NT2/D1 (cell line): ENCODE measurements around the gene FCER1G.

Source experiments
- DNase-seq: peaks from one replicate; pipeline ENCODE4 v3.0.0-alpha.2; 2011; ENCODE audit warnings: low read depth, low spot score
- H3K27me3 ChIP-seq: 2 replicates; pipeline ENCODE4 v1.6.0; 2011; ENCODE audit warnings: mild to moderate bottlenecking; ENCODE audit not compliant: insufficient read length, insufficient read depth
- H3K36me3 ChIP-seq: 2 replicates; pipeline ENCODE4 v1.6.1; 2011; ENCODE audit warnings: mild to moderate bottlenecking, low read length, mixed read lengths; ENCODE audit not compliant: insufficient read depth, insufficient read length
- H3K4me1 ChIP-seq: 2 replicates; pipeline ENCODE4 v1.5.1; 2011; ENCODE audit not compliant: insufficient read depth, insufficient read length
- H3K4me3 ChIP-seq: 2 replicates; pipeline ENCODE4 v1.5.1; 2011; ENCODE audit warnings: low read depth; ENCODE audit not compliant: insufficient read length
- H3K9ac ChIP-seq: 2 replicates; pipeline ENCODE4 v1.6.0; 2011; ENCODE audit warnings: low read depth; ENCODE audit not compliant: insufficient read length
- H3K9me3 ChIP-seq: 2 replicates; pipeline ENCODE4 v1.5.1; 2011; ENCODE audit warnings: mild to moderate bottlenecking, low read length; ENCODE audit not compliant: insufficient read depth
- SUZ12 ChIP-seq: IDR thresholded peaks from 2 replicates; pipeline ENCODE4 v1.6.1; 2011; ENCODE audit not compliant: insufficient read length, insufficient read depth; ENCODE audit errors: extremely low read depth
- YY1 ChIP-seq: IDR thresholded peaks from 2 replicates; pipeline ENCODE4 v1.6.1; 2011; ENCODE audit not compliant: insufficient read length, insufficient read depth
- ZNF274 ChIP-seq: IDR thresholded peaks from 2 replicates; pipeline ENCODE4 v1.6.1; 2011; ENCODE audit warnings: mild to moderate bottlenecking, low read depth, low read length

FCER1G gene

DNA sequence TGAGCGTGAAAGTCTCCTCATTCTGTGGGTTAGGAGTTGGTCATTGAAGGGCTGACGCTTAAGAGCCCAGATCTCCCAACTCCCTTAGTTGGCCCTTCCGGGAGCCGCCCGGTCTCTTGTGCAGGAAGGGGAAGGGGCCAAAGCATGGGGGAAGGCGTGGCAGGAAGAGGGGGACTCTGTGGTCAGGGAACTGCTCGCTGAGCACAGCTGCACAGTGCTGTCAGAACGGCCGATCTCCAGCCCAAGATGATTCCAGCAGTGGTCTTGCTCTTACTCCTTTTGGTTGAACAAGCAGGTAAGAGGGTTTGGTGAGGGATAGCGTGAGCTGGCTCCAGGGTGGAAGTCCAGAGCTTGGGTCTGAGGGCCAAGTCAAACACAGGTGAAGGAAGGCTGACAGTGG is at the start of gene FCER1G:
Gene FCER1G, plus strand, starts transcription at position 220 of the 400 bp plus-strand sequence. Its CDS starts 27 bp downstream, at position 247.
- Histone ChIP-seq H3K27me3 (no peaks in the 10 kb centered on the region), H3K9me3 (no peaks in the 10 kb centered on the region), H3K36me3 (peaks cover 56% of the 10 kb centered on the region), H3K4me3 (no peak within 1 kb of the TSS), H3K9ac (no peak within 1 kb of the TSS), H3K4me1 (peaks cover 14% of the 10 kb centered on the region)
- TF ChIP-seq YY1, result no peak
- no peak for TF ChIP-seq ZNF274
- TF ChIP-seq SUZ12, result no peak
- no peak for DNase-seq

DNA sequence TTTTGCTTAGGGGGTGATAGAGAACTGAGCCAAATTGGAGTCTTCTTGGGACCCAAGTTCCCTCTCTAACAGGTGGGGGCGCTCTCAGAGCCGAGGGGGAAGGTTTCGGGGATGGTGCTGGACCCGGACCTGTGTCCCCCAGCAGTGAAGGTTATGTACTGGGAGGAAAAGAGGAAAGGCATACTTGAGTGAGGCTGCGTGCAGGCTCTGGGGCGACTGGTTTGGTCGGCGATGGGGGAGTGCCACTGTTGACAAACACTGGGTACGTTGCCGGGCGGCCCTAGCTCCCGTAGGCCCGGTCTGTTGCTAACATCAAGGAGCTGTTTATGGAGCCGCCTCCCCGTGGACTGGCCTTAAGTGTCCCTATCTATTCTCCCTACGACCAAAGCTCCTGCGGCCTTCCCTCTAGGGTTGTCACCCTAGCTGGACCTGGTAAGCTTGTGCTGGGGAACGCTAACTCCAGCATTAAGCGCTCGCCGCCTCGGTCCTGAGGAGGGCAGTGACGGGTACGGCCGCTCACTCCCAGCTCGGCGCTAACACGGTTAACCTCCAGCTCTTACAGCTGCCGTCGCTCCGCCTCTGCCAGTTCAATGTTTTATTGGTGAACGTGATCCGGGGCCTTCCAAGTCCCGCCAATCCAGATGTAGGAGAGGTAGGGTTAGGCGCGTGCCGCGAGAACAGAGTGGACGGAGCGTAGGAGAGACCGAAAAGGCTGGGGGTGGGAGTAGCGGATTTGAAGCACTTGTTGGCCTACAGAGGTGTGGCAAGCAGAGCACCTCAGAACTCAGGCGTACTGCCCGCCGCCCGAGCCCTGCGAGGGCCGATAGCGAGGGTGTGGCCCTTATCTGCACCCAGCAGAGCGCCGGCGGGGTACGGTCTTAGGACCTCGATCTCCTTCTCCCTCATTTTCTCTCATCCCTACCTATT is 49.1 kb upstream of the FCER1G start, which contains the start of gene PPOX:
Gene PPOX, plus strand, starts transcription at position 685 of the 927 bp plus-strand sequence. CDS start 422 bp downstream, outside the sequence.
- peak within 1 kb of the TSS; percentile 97 for H3K4me3 ChIP-seq
- H3K36me3 ChIP-seq, result peaks cover 73% of the 10 kb centered on the region
- H3K4me1 ChIP-seq, result peaks cover 5% of the 10 kb centered on the region
- H3K27me3 ChIP-seq, result no peaks in the 10 kb centered on the region
- peak within 1 kb of the TSS; percentile 86 for H3K9ac ChIP-seq
- peak; percentile 99 for DNase-seq
- H3K9me3 ChIP-seq, result no peaks in the 10 kb centered on the region
- TF ChIP-seq SUZ12, result no peak
- no peak for TF ChIP-seq ZNF274
- no peak for TF ChIP-seq YY1

DNA sequence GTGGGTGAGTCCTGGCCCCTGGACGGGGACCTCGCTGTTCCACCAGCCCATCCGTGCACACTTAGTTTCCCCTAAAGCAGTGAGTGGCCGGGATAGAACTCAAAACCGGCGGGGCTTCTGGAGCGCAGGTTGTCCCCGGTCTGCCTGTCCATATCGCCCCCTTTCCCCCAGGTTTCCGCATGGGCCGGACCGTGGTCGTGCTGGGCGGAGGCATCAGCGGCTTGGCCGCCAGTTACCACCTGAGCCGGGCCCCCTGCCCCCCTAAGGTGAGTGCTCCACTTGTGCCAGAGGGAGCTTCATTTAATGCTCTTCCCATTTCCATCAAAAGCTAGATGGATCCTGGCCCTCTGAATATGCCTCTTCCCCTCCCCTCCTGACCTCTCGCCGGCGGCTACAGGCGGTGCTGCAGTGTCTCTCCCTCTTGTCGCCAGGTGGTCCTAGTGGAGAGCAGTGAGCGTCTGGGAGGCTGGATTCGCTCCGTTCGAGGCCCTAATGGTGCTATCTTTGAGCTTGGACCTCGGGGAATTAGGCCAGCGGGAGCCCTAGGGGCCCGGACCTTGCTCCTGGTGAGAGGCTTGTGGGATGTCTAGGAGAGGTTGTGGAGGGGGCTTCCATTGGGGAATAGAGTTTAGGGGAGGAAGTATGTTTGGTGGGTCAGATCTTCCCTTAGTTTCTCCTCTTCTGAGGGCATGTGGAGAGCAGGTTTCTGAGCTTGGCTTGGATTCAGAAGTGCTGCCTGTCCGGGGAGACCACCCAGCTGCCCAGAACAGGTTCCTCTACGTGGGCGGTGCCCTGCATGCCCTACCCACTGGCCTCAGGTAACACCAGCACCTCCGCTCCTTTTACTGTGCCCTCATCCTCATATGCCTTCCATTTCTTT is 48.2 kb upstream of the FCER1G start:
- H3K4me3 ChIP-seq, result peak overlapping the region; percentile 97
- peaks cover 73% of the 10 kb centered on the region for H3K36me3 ChIP-seq
- DNase-seq, result no peak
- TF ChIP-seq YY1 (no peak), ZNF274 (no peak), SUZ12 (no peak)
- no peaks in the 10 kb centered on the region for H3K27me3 ChIP-seq
- peaks cover 5% of the 10 kb centered on the region for H3K4me1 ChIP-seq
- no peaks in the 10 kb centered on the region for H3K9me3 ChIP-seq
- H3K9ac ChIP-seq, result peak overlapping the region; percentile 86

DNA sequence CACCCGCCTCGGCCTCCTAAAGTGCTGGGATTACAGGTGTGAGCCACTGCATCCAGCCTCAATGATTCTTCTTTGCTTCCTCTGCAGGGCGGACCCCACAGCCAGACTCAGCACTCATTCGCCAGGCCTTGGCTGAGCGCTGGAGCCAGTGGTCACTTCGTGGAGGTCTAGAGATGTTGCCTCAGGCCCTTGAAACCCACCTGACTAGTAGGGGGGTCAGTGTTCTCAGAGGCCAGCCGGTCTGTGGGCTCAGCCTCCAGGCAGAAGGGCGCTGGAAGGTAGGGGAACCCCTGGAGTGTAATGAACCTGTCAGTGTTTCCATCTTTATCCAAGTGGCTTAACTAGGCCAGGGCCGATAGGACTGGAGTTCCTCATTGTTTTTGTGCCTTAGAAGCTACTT is 46.2 kb upstream of the FCER1G start:
- Histone ChIP-seq H3K4me1 (peaks cover 5% of the 10 kb centered on the region), H3K27me3 (no peaks in the 10 kb centered on the region), H3K9ac (no peak overlapping the region), H3K9me3 (no peaks in the 10 kb centered on the region), H3K36me3 (peaks cover 73% of the 10 kb centered on the region), H3K4me3 (no peak overlapping the region)
- DNase-seq, result no peak
- TF ChIP-seq YY1 (no peak), SUZ12 (no peak)

DNA sequence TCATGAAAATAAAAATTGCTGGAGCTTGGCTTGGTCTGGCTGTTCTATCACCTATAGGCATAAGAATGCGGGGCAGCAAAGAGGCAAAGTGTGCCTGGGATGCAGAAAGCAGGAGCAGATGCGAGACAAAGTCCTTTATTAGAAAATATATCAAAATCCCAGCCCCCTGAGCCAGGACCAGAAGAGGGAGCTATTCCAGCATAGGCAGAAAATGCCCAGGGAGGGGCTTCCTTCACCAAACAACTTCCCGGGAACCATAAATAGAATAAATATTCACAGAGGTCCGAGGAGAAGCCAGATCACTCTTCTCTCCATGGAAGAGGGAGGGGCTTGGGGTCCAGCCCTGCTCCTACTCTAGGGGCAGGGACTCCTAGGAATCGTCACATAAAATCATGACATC is 43.9 kb upstream of the FCER1G start:
- TF ChIP-seq ZNF274 (no peak), YY1 (no peak), SUZ12 (no peak)
- Histone ChIP-seq H3K4me1 (peaks cover 4% of the 10 kb centered on the region), H3K4me3 (no peak overlapping the region), H3K9me3 (no peaks in the 10 kb centered on the region), H3K9ac (no peak overlapping the region), H3K27me3 (no peaks in the 10 kb centered on the region), H3K36me3 (peaks cover 79% of the 10 kb centered on the region)
- no peak for DNase-seq

DNA sequence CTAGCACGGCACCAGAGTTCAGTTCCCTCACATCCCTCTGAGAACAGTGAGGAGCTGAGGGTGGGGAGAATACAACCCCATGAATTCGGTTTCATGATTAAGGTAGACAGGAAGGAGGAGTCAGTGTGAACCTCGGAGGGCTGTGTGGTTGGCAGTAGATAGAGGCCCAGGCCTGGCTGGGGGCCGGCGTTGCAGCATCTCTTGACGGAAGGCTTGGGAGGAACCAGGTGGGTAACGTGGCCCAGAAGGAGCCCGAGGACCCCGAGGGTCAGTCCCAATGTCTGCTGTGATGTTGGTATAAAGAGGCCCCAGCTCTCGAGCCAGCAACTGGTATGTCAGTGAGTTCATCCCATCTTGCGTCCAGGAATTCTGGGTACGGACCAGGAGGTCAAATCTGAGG is 43.4 kb upstream of the FCER1G start:
- Histone ChIP-seq H3K9ac (no peak overlapping the region), H3K27me3 (no peaks in the 10 kb centered on the region), H3K4me1 (peaks cover 8% of the 10 kb centered on the region), H3K9me3 (no peaks in the 10 kb centered on the region), H3K36me3 (peaks cover 82% of the 10 kb centered on the region), H3K4me3 (no peak overlapping the region)
- no peak for DNase-seq
- TF ChIP-seq YY1 (no peak), SUZ12 (no peak), ZNF274 (no peak)

DNA sequence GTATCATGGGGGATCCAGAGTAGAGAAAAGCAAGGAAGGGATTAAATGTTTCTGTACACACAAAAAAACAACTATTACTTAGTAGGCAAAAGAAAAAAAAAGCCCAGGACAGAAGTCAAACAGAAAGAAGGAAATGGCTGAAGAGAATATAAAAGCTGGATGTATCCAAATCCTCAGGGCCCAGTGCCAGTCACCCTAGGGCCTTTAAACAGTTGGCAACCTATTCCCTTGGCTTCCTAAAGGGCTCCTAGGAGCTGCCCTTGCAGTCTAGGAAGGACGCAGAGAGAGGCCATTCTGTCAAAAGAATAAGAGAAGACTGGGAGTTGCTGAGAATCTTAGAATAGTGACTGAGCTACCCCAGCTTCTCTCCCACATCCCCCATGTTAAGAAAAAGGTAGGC is 42.7 kb upstream of the FCER1G start:
- Histone ChIP-seq H3K4me3 (no peak overlapping the region), H3K9me3 (no peaks in the 10 kb centered on the region), H3K27me3 (no peaks in the 10 kb centered on the region), H3K4me1 (peaks cover 8% of the 10 kb centered on the region), H3K36me3 (peaks cover 82% of the 10 kb centered on the region), H3K9ac (no peak overlapping the region)
- TF ChIP-seq YY1 (no peak), SUZ12 (no peak), ZNF274 (no peak)
- no peak for DNase-seq
